GM21423 (cell line): ENCODE results near the gene HECW1.

Source experiments
- ATAC-seq: cut with Tn5 transposase; IDR thresholded peaks from one replicate; pipeline ENCODE4 v1.9.1; 2021; ENCODE audit warnings: mild to moderate bottlenecking, moderate library complexity; ENCODE audit not compliant: unreplicated experiment

The HECW1 gene

GRCh38 chr7:43142703-43143102 lies 30.3 kb downstream of the HECW1 start:
- no peak for ATAC-seq

DNA sequence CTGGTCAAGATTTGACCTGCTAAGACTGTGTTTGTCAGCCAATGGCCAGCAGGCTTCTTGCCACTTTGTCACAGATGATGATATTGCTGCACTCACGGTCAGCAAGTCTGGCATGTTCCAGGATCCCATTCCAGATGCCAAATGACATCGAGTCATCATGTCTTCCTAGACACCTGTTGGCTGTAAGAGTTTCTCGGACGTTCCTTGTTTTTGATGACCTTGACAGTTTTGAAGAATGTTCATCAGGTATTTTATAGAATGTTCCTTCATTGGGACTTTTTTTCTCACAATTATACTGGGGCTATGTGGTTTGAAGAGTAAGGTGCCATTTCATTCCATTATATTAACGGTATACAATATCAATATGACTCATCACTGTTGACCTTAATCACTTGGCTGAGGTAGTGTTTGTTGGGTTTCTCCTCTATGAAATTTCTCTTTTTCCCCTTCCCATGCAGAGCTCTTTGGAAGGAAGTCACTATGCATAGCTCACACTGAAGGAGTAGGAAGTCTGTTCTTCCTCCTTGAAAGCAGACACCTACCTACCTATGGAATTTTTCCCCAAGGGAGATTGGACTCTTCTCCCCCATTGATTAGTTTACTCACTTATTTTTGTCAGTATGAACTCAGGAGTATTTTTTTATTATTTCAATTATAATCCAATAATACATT lies 31.6 kb downstream of the HECW1 start:
- ATAC-seq: no peak

GRCh38 chr7:43148161-43148731 lies 35.8 kb downstream of the HECW1 start:
- no peak for ATAC-seq

GRCh38 chr7:43151076-43151475 lies 38.6 kb downstream of the HECW1 start:
- no peak for ATAC-seq

- no peak for ATAC-seq
These were observed 40.2 kb downstream of the HECW1 start for GRCh38 chr7:43152696-43153095.

- no peak for ATAC-seq
These were observed 43.2 kb downstream of the HECW1 start for GRCh38 chr7:43155636-43156035.

GRCh38 chr7:43163885-43164284 lies 51.4 kb downstream of the HECW1 start:
- ATAC-seq: no peak

DNA sequence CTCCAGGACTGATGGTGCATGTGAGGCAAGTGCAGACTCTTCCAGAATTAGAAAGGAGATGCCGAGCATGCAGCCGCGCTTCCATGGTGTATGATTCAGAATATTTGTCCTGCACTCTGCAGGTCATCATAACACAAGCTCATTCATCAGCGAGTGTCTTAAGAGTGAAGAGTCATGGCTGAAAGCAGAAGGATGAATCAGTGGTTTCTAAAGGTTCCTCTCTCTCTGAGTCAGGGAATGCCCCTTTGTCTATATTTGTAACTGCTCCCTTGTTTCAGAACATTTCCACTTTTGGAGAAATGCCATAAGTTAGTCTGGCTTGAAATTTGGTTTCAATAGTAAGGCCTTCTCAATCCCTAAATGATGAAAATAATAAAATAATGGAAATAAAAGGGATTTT lies 52.3 kb downstream of the HECW1 start:
- ATAC-seq: peak; percentile 91

DNA sequence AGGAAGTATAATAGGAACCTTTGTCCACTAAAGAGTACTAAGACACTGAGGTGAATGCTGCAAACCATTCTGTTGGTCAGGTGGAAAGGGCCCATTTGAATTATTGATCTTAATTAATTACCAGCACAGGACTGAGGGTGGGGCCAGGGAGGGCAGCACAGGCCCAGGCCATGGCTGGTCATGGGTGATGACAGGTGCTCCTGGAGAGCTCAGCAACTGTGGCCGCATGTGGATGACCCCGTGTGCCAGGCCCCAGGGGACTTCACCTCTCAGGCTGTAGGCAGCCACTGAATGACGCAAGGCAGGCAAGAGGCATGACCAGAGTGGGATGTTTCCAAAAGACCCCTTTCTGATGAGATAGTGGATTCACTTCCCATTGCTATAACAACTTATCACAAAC lies 54.2 kb downstream of the HECW1 start:
- no peak for ATAC-seq

- ATAC-seq: no peak
These were observed 56.6 kb downstream of the HECW1 start for GRCh38 chr7:43169076-43169475.

GRCh38 chr7:43170571-43170970 lies 58.1 kb downstream of the HECW1 start:
- no peak for ATAC-seq

GRCh38 chr7:43175570-43176200 lies 63.2 kb downstream of the HECW1 start:
- ATAC-seq: no peak

- ATAC-seq: no peak
These were observed 66.9 kb downstream of the HECW1 start for GRCh38 chr7:43179393-43179792.

GRCh38 chr7:43192806-43193460 lies 80.5 kb downstream of the HECW1 start:
- ATAC-seq: no peak

DNA sequence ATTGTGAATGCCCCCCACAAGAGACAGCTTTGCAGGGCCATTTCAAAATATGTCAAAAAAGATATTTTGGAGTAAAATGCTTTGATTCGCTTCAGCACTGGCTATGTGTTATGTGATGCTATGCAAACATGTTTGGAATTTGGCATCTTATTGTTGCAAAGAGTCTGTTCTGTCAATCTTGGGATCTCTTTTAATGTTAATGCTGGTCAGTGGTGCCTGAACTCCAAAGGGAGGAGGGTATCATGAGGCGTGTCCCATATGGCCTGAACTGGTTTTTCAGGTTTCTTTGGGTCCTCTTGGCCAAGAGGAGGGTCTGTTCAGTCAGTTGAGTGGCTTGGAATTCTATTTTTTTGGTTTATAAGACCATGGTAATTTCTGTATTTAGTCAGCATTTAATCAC lies 81.4 kb downstream of the HECW1 start:
- no peak for ATAC-seq

DNA sequence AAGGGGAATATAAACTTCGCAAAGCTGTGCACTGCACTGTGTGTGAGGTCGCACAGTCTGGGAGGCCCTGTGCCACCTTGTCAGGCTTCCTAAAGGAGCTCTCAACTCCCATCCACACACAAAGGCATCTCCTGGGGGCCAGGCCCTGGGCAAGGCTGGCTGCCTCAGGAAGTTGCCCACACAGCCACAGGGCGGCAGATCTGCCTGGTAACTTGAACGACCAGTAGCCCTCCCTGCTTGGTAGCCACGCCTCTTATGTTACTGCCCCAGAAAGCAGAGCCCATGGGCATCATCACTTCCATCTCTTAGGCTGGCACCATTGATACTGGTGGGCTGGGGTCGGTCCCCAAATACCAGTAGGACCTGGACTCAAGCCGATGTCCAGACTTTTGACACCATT lies 82.8 kb downstream of the HECW1 start:
- ATAC-seq: no peak

GRCh38 chr7:43195768-43196167 lies 83.3 kb downstream of the HECW1 start:
- ATAC-seq: no peak

- no peak for ATAC-seq
These were observed 83.9 kb downstream of the HECW1 start for GRCh38 chr7:43196379-43196778.

DNA sequence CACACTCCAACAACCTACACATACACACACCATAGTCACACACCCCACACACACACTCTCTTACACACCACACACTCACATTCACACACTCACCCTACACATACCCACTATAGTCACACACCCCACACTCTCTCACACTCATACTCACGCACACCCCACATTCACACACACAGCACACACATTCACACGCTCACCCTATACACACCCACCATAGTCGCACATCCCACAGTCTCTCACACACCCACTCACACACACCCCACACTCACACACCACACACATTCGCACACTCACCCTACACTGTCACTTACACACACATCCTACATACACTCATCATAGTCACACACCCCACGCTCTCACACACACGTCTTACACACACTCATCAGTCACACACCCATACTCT lies 85.6 kb downstream of the HECW1 start:
- ATAC-seq: no peak

DNA sequence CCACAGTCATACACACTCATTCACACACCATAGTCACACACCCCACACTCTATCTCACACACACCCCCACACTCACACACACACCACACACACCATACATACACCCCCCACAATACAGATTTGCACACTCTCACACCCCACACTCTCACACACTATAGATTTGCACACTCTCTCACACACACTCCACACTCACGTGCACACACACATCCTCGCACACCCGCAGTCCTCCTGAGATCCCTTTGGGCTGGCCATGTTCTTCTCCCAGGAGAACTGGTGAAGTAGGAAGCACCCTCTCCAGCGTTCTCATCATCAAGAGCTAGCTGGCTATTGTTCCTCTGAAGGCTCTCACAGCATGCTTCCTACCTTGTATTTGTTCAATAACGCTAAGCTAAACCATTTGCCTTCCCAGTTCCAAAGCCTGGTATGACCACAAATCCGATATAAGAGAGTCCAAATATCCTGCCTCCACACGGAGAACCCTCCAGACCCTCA lies 86.2 kb downstream of the HECW1 start:
- ATAC-seq: no peak

- no peak for ATAC-seq
These were observed 87.1 kb downstream of the HECW1 start for GRCh38 chr7:43199371-43200160.
